Adipocyte (in vitro differentiated cells): ENCODE data around the gene SPECC1.
A peak's percentile ranks its signal among the peaks of the same experiment; 100 is the strongest.
"Not testable (repeated sequence)": the region's sequence is repeated elsewhere in the genome, so short reads cannot be mapped to it uniquely, and the experiment has no call there.

Experiments
- DNase-seq: peaks from one replicate; pipeline ENCODE4 v3.0.0-alpha.2; 2015; ENCODE audit warnings: low read depth
- H3K27me3 ChIP-seq: replicated peaks from 2 replicates; pipeline ENCODE4 v1.7.0; 2013; ENCODE audit warnings: mild to moderate bottlenecking, low read length, moderate library complexity; ENCODE audit not compliant: control insufficient read depth, insufficient read depth
- H3K36me3 ChIP-seq: 2 replicates; pipeline ENCODE4 v1.7.0; 2013; ENCODE audit warnings: low read length, mild to moderate bottlenecking, moderate library complexity; ENCODE audit not compliant: control insufficient read depth, insufficient read depth, severe bottlenecking
- H3K4me1 ChIP-seq: 2 replicates; pipeline ENCODE4 v1.7.0; 2013; ENCODE audit warnings: mild to moderate bottlenecking, low read length, moderate library complexity; ENCODE audit not compliant: control insufficient read depth, insufficient read depth
- H3K4me3 ChIP-seq: 2 replicates; pipeline ENCODE4 v1.7.0; 2013; ENCODE audit warnings: mild to moderate bottlenecking, low read length, moderate library complexity
- H3K9ac ChIP-seq: 2 replicates; pipeline ENCODE4 v1.7.0; 2013; ENCODE audit warnings: mild to moderate bottlenecking, low read length, moderate library complexity
- H3K9me3 ChIP-seq: 2 replicates; pipeline ENCODE4 v1.7.0; 2013; ENCODE audit warnings: mild to moderate bottlenecking, low read length, moderate library complexity; ENCODE audit not compliant: control insufficient read depth

The SPECC1 gene

DNA sequence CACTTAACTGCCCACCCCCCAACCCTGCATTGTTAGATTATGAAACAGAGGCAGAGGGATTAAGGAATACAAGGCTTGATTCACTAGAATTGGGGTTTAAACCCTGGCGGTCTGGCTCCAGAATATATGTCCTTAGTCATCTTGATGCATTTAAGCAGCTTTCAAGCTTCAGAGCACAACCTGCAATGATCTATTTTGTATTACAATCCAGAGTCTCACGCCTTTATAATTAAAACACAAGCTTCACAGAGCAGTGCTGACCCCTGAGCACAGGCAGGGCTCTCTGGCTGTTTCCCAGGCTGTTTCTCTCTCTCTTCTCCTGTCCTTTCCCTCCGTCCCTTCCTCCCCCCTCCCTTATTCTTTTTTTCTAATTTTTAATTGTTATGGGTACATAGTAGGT lies 209.1 kb downstream of the SPECC1 start:
- no peaks in the 10 kb centered on the region for H3K36me3 ChIP-seq
- H3K27me3 ChIP-seq, result no peaks in the 10 kb centered on the region
- H3K4me1 ChIP-seq, result no peaks in the 10 kb centered on the region

DNA sequence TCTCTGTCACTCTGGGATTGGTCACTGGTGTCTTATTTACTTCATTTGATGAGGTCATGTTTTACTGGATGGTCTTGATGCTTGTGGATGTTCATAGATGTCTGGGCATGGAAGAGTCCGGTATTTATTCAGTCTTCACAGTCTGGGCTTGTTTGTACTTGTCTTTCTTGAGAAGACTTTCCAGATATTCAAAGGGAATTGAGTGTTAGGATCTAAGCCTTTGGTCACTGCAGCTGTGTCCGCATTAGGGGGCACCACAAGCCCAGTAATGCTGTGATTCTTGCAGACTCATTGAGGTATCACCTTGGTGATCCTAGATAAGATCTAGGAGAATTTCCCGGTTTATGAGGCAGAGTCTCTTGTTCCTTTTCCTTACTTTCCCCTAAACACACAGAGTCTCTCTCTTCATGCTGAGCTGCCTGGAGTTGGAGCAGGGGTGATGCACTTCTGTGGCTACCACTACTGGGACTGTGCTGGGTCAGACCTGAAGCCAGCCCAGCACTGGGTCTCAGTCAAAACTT lies 214.7 kb downstream of the SPECC1 start:
- Histone ChIP-seq H3K36me3 (no peaks in the 10 kb centered on the region), H3K27me3 (no peaks in the 10 kb centered on the region), H3K9me3 (peaks cover 6% of the 10 kb centered on the region), H3K4me1 (peaks cover 21% of the 10 kb centered on the region), H3K9ac (no peak overlapping the region), H3K4me3 (no peak overlapping the region)
- DNase-seq, result no peak

More for the DNA sequence above, 209.1 kb downstream of the SPECC1 start:
- DNase-seq, result no peak
- H3K4me3 ChIP-seq, result no peak overlapping the region
- H3K9me3 ChIP-seq, result peaks cover 6% of the 10 kb centered on the region
- H3K9ac ChIP-seq, result no peak overlapping the region

DNA sequence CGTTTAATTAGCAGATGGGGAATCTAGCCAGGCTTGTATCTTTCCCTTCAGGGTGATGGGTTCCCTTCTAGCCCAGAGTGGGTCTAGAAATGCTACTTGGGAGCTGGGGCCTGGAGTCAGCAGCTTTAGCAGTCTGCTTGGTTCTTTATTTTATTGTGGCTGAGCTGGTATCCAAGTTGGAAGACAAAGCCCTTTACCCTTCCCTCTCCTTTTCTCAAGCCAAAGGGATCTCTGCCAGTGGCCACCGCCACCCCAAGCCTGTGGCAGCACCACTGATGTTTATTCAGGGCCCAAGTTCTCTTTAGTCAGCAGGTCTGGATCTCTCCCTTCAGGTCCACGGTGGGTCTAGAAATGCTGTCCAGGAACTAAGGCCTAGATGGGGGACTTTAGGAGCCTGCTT lies 215.2 kb downstream of the SPECC1 start:
- H3K36me3 ChIP-seq, result no peaks in the 10 kb centered on the region
- H3K4me3 ChIP-seq, result no peak overlapping the region
- DNase-seq, result no peak
- peaks cover 6% of the 10 kb centered on the region for H3K9me3 ChIP-seq
- H3K9ac ChIP-seq, result no peak overlapping the region
- peaks cover 23% of the 10 kb centered on the region for H3K4me1 ChIP-seq
- no peaks in the 10 kb centered on the region for H3K27me3 ChIP-seq

DNA sequence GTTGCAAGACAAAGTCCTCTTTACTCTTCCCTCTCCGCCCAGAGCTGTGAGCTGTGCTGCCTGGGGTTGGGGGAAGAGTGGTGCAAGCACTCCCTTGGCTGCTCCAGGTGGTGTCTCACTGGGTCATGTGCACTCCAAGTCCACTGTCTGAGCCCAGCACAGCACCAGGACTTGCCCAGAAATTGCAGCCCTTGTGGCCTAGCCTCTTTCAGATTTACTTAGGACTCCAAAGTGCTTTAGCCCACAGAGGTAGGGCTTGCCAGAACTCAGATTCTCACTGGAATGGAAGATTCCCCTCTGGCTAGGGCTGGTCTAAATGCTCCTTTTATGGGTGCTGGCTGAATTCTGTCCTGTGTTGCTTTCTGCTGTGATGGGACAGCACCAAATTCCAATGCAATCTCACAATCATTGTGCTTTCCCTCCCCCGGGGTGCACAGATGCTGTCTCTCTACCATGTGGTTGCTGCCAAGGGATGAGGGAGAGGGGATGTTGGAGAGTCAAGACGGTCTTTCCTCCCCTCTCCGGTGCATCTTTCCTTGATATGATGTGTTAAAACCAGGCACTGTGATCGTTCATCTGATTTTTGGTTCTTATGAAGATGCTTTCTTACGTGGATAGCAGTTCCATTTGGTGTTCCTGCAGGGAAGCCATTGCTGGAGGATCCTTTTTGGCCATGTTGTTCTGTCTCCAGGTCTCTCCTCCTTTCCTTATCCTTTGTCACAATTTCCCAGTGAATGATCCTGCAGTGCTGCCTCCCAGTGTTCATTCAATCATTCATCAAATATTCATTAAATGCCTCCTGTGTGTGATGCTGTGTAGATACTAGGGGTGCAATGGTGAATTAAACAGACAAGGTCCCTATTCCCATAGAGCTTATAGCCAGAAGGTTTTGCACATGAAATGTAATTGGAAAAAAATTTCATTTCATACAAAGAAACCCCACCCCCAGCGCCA lies 216.3 kb downstream of the SPECC1 start:
- Histone ChIP-seq H3K9ac (no peak overlapping the region), H3K9me3 (no peaks in the 10 kb centered on the region), H3K4me1 (peaks cover 23% of the 10 kb centered on the region), H3K4me3 (no peak overlapping the region), H3K36me3 (no peaks in the 10 kb centered on the region), H3K27me3 (no peaks in the 10 kb centered on the region)
- no peak for DNase-seq

DNA sequence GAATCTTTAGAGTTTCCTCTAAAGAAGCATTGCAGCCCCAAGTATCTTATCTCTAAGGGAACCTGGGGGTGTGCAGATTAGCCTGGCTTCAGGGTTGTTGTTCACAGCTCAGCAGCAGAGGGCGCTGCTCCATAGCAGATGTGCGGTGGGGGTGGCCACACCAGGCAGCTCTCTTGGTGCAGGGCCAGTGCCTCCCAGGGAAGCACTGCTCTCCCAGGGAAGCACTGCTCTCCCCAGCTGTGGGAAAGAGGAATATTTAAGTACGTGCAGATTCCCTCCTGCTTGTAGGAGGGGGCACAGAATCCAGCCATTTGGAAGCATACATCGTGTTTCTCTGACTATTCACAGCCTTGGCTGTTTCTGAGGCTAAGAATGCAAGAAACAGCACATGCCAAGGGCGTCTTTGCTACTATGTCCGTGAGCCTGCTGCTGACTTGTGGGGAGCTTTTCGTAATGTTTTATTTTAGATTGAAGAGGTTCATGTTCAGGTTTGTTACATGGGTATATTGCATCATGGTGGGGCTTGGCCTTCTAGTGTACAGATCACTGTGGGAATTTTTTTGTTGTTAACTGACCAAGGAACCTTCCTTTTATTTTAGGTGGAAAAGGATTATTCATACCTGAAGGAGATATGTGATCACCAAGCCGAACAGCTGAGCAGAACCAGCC lies 217.8 kb downstream of the SPECC1 start:
- no peaks in the 10 kb centered on the region for H3K9me3 ChIP-seq
- H3K36me3 ChIP-seq, result peaks cover 3% of the 10 kb centered on the region
- H3K27me3 ChIP-seq, result no peaks in the 10 kb centered on the region
- DNase-seq, result peak; percentile 93
- H3K4me1 ChIP-seq, result peaks cover 23% of the 10 kb centered on the region
- H3K4me3 ChIP-seq, result peak overlapping the region; percentile 21
- H3K9ac ChIP-seq, result peak overlapping the region; percentile 33

DNA sequence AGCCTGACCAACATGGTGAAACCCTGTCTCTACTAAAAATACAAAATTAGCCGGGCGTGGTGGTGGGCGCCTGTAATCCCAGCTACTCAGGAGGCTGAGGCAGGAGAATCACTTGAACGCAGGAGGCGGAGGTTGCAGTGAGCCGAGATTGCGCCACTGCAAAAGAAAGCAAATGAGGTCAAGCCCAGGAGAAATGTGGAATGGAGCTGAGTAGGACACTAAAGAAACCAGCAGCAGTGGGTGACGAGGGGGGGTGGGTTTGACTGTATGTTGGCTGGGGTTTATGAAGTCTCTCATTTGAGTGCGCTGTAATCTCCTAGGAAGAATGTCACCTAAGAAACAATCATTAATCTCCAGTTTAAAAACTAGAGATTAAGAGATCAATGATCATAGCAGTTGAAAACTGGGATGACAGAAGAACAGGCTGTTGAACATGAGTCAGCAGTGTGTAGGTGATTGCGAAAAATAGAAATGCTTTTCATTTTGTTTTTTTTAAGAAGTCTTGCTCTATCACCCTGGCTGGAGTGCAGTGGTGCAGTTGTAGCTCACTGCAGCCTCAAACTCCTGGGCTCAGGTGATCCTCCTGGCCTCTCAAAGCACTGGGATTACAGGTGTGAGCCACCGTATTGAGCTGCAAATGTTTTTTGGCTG lies 218.7 kb downstream of the SPECC1 start:
- not testable (repeated sequence) for H3K9me3 ChIP-seq, H3K36me3 ChIP-seq, H3K9ac ChIP-seq, H3K4me3 ChIP-seq, H3K27me3 ChIP-seq
- DNase-seq, result peak; percentile 58
- peaks cover 23% of the 10 kb centered on the region for H3K4me1 ChIP-seq

DNA sequence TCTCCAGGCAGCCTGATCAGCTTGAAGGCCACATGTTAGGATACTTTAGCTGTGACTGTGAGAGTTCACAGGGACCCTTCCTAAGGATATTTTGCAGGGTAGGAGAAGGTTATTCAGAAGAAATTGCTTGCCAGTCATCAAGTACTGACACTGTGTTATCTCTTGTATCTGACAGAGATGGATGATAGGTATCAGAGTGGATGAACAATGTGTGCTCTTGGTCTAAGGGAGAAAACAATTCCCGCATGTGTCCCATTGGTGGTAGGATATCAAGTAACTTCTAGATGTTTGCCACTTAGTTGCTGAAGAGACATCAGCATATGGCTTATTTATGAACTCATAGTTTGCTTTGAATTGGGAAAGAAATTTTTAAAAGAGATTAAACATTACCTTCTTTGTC lies 219.3 kb downstream of the SPECC1 start:
- H3K4me3 ChIP-seq, result no peak overlapping the region
- H3K9me3 ChIP-seq, result no peaks in the 10 kb centered on the region
- H3K9ac ChIP-seq, result no peak overlapping the region
- no peaks in the 10 kb centered on the region for H3K27me3 ChIP-seq
- peaks cover 23% of the 10 kb centered on the region for H3K4me1 ChIP-seq
- no peak for DNase-seq
- peaks cover 10% of the 10 kb centered on the region for H3K36me3 ChIP-seq

DNA sequence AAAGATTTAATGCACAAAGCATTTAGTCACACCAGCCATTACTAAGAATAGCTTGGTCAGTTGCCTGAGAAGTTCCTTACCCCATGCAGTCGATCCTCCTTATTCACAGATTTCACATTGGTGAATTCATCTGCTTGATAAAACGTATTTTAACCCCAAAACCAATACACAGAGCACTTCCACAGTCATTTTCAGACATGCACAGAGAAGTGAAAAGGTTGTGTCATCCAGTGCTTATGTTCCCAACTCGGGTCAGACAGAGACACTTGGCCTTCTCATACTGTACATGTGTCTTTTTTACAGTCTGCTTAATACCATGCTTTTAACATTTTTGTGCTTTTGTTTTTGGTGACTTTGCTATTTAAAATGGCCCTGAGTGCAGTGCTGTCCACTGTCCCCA lies 219.7 kb downstream of the SPECC1 start:
- Histone ChIP-seq H3K4me3 (no peak overlapping the region), H3K4me1 (peaks cover 23% of the 10 kb centered on the region), H3K27me3 (no peaks in the 10 kb centered on the region), H3K9ac (no peak overlapping the region), H3K36me3 (peaks cover 12% of the 10 kb centered on the region), H3K9me3 (no peaks in the 10 kb centered on the region)
- DNase-seq, result no peak

DNA sequence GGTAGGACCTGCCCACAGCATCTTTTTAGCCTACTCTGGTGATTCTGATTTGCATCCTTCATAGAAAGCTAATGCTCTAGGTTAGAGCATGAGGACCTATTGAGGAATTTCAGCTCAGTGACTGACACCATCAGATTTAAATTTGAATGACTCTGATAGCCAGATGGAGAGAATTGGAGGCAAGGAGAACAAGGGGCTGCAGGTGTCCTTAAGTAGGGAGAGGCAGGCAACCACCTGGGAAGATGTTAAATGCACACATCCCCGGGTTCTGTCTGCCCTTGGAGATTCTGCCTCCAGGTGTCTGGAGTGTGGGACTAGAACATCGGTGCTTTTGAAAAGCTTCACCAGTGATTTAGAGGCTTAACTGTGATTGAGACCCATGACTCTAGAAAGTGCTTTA lies 221.8 kb downstream of the SPECC1 start:
- peaks cover 23% of the 10 kb centered on the region for H3K4me1 ChIP-seq
- H3K36me3 ChIP-seq, result peaks cover 13% of the 10 kb centered on the region
- no peak overlapping the region for H3K9ac ChIP-seq
- no peaks in the 10 kb centered on the region for H3K27me3 ChIP-seq
- H3K9me3 ChIP-seq, result no peaks in the 10 kb centered on the region
- DNase-seq, result no peak
- H3K4me3 ChIP-seq, result no peak overlapping the region

DNA sequence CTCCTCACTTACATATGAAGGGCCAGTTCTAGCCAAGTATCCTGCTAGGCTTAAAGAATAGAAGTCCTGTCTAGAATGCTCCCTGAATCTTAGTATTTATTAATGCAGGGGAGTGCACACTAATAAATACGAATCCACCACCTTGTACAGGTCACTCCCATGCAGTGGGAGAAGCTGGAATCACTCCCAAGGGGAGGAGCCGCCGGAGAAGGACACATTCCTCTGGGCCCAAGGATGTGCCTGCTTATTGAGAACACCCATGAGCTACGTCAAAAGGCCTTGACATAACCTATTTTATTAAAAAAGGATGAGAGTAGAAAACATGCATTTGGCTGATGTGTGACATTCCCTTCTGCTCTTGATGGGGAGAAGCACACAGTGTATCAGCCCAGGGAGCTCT lies 223.5 kb downstream of the SPECC1 start:
- peaks cover 15% of the 10 kb centered on the region for H3K4me1 ChIP-seq
- H3K9ac ChIP-seq, result no peak overlapping the region
- H3K27me3 ChIP-seq, result no peaks in the 10 kb centered on the region
- no peaks in the 10 kb centered on the region for H3K9me3 ChIP-seq
- no peak overlapping the region for H3K4me3 ChIP-seq
- H3K36me3 ChIP-seq, result peaks cover 13% of the 10 kb centered on the region
- DNase-seq, result no peak

DNA sequence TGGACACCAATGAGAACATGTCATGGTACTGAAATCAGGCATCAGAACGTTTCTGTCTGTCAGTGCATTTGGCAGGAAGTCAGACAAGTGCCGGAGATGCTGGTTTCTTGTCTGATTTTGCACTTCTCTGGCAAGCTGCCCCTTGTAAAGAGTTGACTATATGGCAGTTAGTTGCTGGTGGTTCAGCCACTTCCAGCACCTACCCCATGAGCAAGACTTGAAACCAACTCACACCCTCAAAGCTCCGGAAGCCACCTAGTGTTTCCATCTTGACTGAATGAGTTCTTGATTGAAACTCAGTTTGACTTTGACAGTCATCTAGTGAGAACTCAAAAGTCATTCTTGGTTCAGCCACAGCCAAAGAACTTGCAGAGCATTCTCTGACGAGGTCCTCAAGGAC lies 225.1 kb downstream of the SPECC1 start:
- no peak for DNase-seq
- Histone ChIP-seq H3K9me3 (no peaks in the 10 kb centered on the region), H3K9ac (no peak overlapping the region), H3K36me3 (peaks cover 13% of the 10 kb centered on the region), H3K4me1 (no peaks in the 10 kb centered on the region), H3K27me3 (no peaks in the 10 kb centered on the region), H3K4me3 (no peak overlapping the region)
